HG03432 (cell line): ENCODE results near the gene CTIF.
A peak's percentile ranks its signal among the peaks of the same experiment; 100 is the strongest.

ENCODE experiments used
- ATAC-seq: cut with Tn5 transposase; IDR thresholded peaks from one replicate; pipeline ENCODE4 v1.9.1; 2021; ENCODE audit warnings: mild to moderate bottlenecking, moderate library complexity; ENCODE audit not compliant: unreplicated experiment

The CTIF gene

GRCh38 chr18:48617844-48618497 lies 79.1 kb downstream of the CTIF start:
- no peak for ATAC-seq

- ATAC-seq, result no peak
Measured at GRCh38 chr18:48619016-48619415, 80.2 kb downstream of the CTIF start.

GRCh38 chr18:48619501-48619900 lies 80.7 kb downstream of the CTIF start:
- no peak for ATAC-seq

- ATAC-seq, result no peak
Measured at GRCh38 chr18:48620071-48620470, 81.2 kb downstream of the CTIF start.

GRCh38 chr18:48621240-48621639 lies 82.4 kb downstream of the CTIF start:
- no peak for ATAC-seq

- ATAC-seq, result peak; percentile 51
Measured at GRCh38 chr18:48621815-48622555, 83.2 kb downstream of the CTIF start.

- ATAC-seq, result no peak
Measured at GRCh38 chr18:48622911-48623431, 84.1 kb downstream of the CTIF start.

- ATAC-seq, result no peak
Measured at GRCh38 chr18:48623468-48624235, 84.8 kb downstream of the CTIF start.

- no peak for ATAC-seq
Measured at GRCh38 chr18:48624856-48625255, 86.0 kb downstream of the CTIF start.

GRCh38 chr18:48627216-48627615 lies 88.4 kb downstream of the CTIF start:
- no peak for ATAC-seq

GRCh38 chr18:48629730-48630324 lies 91.0 kb downstream of the CTIF start:
- ATAC-seq, result no peak

- no peak for ATAC-seq
Measured at GRCh38 chr18:48631851-48632250, 93.0 kb downstream of the CTIF start.

GRCh38 chr18:48632676-48633257 lies 93.9 kb downstream of the CTIF start:
- ATAC-seq, result no peak

- ATAC-seq, result no peak
Measured at GRCh38 chr18:48634491-48634890, 95.7 kb downstream of the CTIF start.

GRCh38 chr18:48634975-48635374 lies 96.1 kb downstream of the CTIF start:
- ATAC-seq, result no peak

- ATAC-seq, result no peak
Measured at GRCh38 chr18:48635806-48636205, 97.0 kb downstream of the CTIF start.

- no peak for ATAC-seq
Measured at GRCh38 chr18:48636436-48636835, 97.6 kb downstream of the CTIF start.

- no peak for ATAC-seq
Measured at GRCh38 chr18:48637081-48637990, 98.5 kb downstream of the CTIF start.

GRCh38 chr18:48638451-48638850 lies 99.6 kb downstream of the CTIF start:
- no peak for ATAC-seq
